Left lobe of liver (tissue), 2 donors: ENCODE data around the gene SRR. TPM values are rescaled to one million over a fixed set of nuclear protein-coding genes. Genes with fewer than 3 reads are reported as not detected.

Experiments used
- ATAC-seq: fragments of 200-7000 bp; cut with Tn5 transposase; one replicate; pipeline ENCODE4 v1.9.1; 2020; ENCODE audit warnings: mild to moderate bottlenecking, moderate library complexity
- DNase-seq: peaks from one replicate; pipeline ENCODE4 v3.0.0-alpha.2; 2020; ENCODE audit warnings: low spot score
- total RNA-seq: library from RNA; stranded (reverse); gene quantifications from one replicate; pipeline ENCODE4 v1.2.1, GENCODE V29; 2021
- donor health status: DM: no; HTN: no; CAD: no; lungs with moderate emphysema.
- donor health status: DM: no; HTN: yes; CAD: no.

SRR gene
- total RNA-seq, 1 donor from 2014 or later, result 5.1 TPM

DNA sequence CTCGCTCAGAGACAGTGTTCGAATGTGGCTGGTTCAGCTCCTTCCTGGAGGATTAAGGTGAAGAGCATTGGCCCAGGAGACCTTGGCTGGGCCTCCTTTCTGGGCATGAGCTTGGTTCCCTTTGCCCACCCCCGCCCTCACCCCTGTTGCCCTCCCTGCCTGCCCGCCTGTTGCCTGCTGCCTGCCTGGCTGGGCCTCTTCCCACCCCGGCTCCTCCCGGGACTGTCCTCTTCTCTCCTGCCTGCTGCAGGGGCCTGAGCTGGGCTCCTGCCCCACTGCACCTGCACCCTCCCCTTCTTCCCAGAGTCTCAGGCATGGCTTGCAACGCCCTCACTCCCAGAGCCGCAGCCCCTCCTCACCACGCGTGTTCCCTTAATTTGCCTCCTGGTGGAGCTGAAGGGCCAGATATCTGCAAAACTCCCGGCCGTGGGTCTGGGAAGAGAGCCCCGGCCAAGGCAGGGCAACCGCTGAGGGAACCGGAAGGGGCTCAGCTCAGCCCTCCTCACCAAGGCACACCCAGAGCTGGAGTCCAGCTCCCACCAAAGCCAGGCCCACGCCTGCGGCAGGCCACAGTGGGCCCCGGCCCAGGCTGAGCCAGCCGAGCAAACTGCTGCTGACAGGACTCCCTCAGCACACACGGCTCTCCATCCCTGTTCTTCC lies 65.9 kb downstream of the SRR start:
- DNase-seq (no peak), ATAC-seq (no peak)

DNA sequence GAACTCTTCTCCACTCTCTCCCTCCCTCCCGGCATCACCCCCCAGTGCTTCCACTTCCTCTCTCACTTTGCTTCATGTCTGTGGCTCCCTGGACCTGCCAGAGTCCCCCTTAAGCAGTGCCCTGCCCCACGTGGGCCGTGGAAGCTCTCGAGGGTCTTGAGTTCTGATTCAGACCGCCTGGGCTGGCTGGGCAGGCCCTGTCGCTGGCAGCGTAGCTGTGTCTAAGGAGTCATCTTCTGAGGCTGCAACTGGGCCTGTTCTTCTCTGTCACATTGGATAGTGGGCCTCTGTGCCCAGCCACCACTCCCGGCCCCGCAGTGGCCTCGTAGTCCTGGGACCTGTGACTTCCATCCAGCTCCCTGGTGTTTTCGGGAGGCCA lies 66.5 kb downstream of the SRR start:
- DNase-seq (no peak), ATAC-seq (no peak)

DNA sequence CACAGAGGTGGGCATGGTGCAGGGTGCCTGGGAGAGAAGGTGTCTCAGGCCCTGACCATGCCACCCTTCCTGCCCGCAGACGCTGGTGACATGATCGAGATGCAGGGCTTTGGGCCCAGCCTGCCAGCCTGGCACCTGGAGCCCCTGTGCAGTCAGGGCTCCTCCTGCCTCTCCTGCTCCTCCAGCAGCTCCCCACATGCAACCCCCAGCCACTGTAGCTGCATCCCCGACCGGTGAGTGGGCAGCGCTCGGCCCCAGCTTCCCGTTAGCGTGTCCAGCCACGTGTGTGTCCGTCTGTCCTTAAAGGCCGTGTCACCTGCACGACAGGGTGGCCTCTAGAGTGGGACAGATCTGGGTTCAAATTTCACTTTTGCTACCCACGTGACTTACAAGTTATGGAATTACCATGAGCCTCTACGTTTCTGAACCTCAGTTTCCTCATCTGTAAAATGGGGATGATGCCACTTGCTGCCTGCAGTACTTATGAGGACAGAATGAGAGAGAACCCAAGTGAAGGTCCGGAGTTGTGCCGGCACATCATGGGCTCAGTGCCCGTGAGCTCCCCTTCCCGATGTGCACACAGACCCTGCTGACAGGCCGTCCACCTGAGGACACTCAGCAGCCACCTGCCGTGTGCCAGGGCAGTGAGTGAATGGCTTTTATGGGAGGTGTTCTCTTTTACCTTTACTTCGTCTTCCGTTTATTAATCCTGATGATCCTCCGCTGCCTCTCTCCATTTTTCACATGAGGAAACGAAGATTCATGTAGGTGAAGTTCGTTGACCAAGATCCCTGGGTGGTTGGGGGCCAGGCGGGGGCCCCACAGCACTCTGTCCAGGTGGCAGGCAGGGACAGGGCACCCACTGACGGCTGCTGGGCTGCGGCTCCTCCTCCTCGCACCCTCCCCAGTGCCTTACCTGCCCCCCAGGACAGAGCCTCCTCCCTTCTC lies 67.7 kb downstream of the SRR start:
- no peak for DNase-seq
- no peak for ATAC-seq

DNA sequence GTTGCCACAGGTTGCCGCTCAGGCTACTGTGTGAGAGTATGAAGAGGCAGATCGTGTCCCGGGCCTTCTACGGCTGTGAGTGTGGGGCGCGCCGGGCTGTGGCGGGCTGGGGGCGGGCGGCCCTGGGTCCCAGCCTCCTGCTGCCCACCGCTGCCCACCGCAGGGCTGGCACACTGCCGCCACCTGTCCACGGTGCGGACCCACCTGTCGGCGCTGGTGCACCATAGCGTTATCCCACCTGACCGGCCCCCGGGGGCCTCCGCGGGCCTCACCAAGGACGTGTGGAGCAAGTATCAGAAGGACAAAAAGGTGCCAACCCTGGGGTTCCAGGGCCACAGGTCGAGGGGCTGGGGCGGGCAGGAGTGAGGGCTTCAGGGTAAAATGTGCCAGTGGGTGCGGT lies 68.4 kb downstream of the SRR start:
- ATAC-seq (no peak), DNase-seq (no peak)

DNA sequence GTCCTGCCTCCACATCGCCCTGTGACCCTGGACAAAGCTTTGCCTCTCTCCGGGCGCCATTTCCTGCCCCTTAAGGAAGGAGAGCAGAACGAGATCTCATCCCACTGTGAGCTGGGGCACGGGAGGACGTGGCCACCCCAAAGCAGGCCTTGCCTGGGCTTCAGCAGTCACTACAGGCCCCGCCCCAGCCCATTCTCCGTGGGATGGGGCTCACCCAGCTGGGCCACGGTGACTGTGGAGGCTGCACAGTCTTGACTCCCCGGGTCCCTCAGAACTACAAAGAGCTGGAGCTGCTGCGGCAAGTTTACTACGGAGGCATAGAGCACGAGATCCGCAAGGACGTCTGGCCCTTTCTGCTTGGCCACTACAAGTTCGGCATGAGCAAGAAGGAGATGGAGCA lies 68.9 kb downstream of the SRR start:
- DNase-seq (no peak), ATAC-seq (no peak)

DNA sequence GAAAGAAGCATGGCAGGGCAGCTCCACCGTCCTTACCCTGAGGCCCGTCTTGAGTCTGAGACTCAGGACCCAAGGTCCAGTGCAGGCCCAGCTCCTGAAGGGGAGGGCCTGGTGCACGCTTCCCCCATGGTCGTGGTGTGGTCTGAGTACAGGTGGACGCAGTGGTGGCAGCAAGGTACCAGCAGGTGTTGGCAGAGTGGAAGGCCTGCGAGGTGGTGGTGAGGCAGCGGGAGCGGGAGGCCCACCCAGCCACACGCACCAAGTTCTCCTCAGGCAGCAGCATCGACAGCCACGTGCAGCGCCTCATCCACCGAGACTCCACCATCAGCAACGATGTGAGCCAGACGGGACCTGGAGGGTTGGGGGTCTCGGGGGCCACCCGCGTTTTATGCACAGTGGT lies 69.4 kb downstream of the SRR start:
- ATAC-seq (no peak), DNase-seq (no peak)

Other genes with a start within 250 kb of the SRR start
- gene HIC1, start 248.8 kb upstream of the SRR start, total RNA-seq, result 9.9 TPM
- 10.3 TPM for gene SMG6, start 165 bp upstream of the SRR start, total RNA-seq
- gene TSR1, start 32.5 kb downstream of the SRR start, total RNA-seq, result 8.7 TPM
- 18.7 TPM for gene SGSM2, start 33.6 kb downstream of the SRR start, total RNA-seq
- gene MNT, start 97.1 kb downstream of the SRR start, total RNA-seq, result 8.6 TPM
- 8.1 TPM for gene METTL16, start 207.9 kb downstream of the SRR start, total RNA-seq